WERI-Rb-1 (cell line): ENCODE measurements around the gene C2orf80.

ENCODE experiments used
- DNase-seq: peaks from one replicate; pipeline ENCODE4 v3.0.0-alpha.2; 2020
- H3K27ac ChIP-seq: fragments of 250-450 bp; sonication (Bioruptor Pico); 2 replicates; pipeline ENCODE4 v1.5.1; 2020; ENCODE audit warnings: mild to moderate bottlenecking, moderate library complexity
- H3K27me3 ChIP-seq: fragments of 250-450 bp; sonication (Bioruptor Pico); 2 replicates; pipeline ENCODE4 v1.5.1; 2021; ENCODE audit warnings: mild to moderate bottlenecking, low read depth, moderate library complexity; ENCODE audit not compliant: insufficient read depth, severe bottlenecking
- H3K36me3 ChIP-seq: fragments of 250-450 bp; sonication (Bioruptor Pico); 2 replicates; pipeline ENCODE4 v1.5.1; 2020; ENCODE audit warnings: mild to moderate bottlenecking, moderate library complexity
- H3K4me3 ChIP-seq: 2 replicates; pipeline ENCODE4 v1.5.1; 2011; ENCODE audit warnings: low read depth, mild to moderate bottlenecking, control low read depth, low read length
- H3K9me3 ChIP-seq: fragments of 250-450 bp; sonication (Bioruptor Pico); 2 replicates; pipeline ENCODE4 v1.5.1; 2021; ENCODE audit warnings: mild to moderate bottlenecking, moderate library complexity; ENCODE audit not compliant: severe bottlenecking
- CTCF ChIP-seq: IDR thresholded peaks from 2 replicates; pipeline ENCODE4 v1.5.1; 2011; ENCODE audit warnings: low read depth, mild to moderate bottlenecking, control low read depth, inconsistent platforms, low read length

Gene C2orf80

GRCh38 chr2:208156439-208156838 lies 33.4 kb downstream of the C2orf80 start:
- H3K4me3 ChIP-seq = no peak overlapping the region
- no peak for TF ChIP-seq CTCF
- no peak overlapping the region for H3K27ac ChIP-seq
- no peaks in the 10 kb centered on the region for H3K27me3 ChIP-seq
- no peak for DNase-seq
- no peaks in the 10 kb centered on the region for H3K36me3 ChIP-seq
- no peaks in the 10 kb centered on the region for H3K9me3 ChIP-seq

DNA sequence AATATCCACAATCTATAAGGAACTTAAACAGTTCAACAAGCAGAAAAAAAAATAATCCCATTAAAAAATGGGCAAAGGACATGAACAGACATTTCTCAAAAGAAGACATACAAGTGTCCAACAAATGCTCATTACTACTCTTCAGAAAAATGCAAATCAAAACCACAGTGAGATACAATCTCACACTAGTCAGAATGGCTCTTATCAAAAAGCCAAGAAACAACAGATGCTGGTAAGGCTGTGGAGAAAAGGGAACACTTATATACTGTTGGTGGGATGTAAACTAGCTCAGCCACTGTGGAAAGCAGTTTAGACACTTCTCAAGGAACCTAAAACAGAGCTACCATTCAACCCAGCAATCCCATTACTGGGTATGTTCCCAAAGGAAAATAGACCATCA lies 36.7 kb downstream of the C2orf80 start:
- no peaks in the 10 kb centered on the region for H3K9me3 ChIP-seq

DNA sequence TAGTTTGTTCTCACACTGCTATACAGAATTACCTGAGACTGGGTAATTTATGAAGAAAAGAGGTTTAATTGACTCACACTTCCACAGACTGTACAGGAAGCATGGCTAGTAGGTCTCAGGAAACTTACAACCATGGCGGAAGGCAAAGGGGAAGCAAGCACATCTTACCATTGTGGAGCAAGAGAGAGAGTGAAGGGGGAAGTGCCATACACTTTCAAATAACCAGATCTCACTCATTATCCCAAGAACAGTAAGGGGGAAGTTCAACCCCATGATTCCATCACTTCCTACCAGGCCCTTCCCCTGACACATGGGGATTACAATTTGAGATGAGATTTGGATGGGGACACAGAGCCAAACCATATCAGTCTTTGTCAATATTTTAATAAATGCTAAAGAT lies 38.9 kb downstream of the C2orf80 start:
- Histone ChIP-seq H3K27ac (no peak overlapping the region), H3K27me3 (no peaks in the 10 kb centered on the region), H3K4me3 (no peak overlapping the region), H3K9me3 (no peaks in the 10 kb centered on the region), H3K36me3 (no peaks in the 10 kb centered on the region)
- TF ChIP-seq CTCF = no peak
- no peak for DNase-seq

More for the DNA sequence above, 36.7 kb downstream of the C2orf80 start:
- no peak for DNase-seq
- no peak for TF ChIP-seq CTCF
- Histone ChIP-seq H3K27ac (no peak overlapping the region), H3K4me3 (no peak overlapping the region), H3K27me3 (no peaks in the 10 kb centered on the region), H3K36me3 (no peaks in the 10 kb centered on the region)

- no peaks in the 10 kb centered on the region for H3K27me3 ChIP-seq
- no peak for DNase-seq
- no peak overlapping the region for H3K27ac ChIP-seq
- no peak for TF ChIP-seq CTCF
- H3K36me3 ChIP-seq = no peaks in the 10 kb centered on the region
- H3K4me3 ChIP-seq = no peak overlapping the region
- H3K9me3 ChIP-seq = no peaks in the 10 kb centered on the region
These were observed 39.7 kb downstream of the C2orf80 start for GRCh38 chr2:208150094-208150493.

DNA sequence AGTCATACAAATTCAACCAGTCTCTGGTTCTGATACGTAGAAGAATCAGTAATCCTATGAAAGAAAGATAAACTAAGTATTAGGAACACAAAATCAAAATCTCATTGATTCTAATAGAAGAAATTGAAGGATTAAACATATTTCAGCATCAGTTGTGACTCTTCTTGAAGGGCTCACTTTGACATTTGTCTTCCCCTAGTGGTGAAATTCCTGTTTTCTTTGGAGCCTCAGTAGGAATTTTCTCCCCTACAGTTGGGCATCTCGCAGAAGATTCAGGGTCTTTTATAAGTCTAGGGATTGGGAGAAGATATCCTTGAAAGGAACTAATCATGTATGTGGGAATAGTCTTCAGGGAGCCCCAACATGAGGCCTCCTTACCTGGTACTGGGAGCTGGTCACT lies 41.0 kb downstream of the C2orf80 start:
- Histone ChIP-seq H3K9me3 (no peaks in the 10 kb centered on the region), H3K4me3 (no peak overlapping the region), H3K27ac (no peak overlapping the region), H3K27me3 (no peaks in the 10 kb centered on the region), H3K36me3 (no peaks in the 10 kb centered on the region)
- peak; percentile 28; the same call in 1 of the 2 replicates for TF ChIP-seq CTCF
- no peak for DNase-seq

DNA sequence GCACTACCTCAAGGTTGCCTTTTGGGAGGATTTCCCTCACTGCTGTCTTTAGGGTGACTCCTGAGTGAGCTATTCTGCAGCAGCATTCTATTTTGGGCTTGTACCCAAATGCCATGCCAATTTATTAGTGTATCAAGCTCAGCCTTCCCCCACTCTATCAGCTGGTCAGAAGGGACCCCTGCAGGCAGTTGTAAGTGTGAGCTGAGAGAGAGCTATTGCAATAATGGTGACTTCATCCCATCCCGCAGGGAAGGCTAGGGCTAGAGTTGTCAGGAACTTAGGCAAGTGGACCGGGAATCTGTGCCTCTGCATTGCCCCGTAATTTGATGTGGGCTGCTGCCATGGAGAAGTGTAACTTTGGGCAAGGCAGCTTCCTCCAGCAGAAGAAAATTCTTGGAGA lies 42.1 kb downstream of the C2orf80 start:
- Histone ChIP-seq H3K27me3 (no peaks in the 10 kb centered on the region), H3K4me3 (no peak overlapping the region), H3K27ac (no peak overlapping the region), H3K36me3 (no peaks in the 10 kb centered on the region), H3K9me3 (no peaks in the 10 kb centered on the region)
- no peak for TF ChIP-seq CTCF
- DNase-seq = no peak
